ENCODE results near the gene NBPF15.
"Not testable (repeated sequence)": the region's sequence is repeated elsewhere in the genome, so short reads cannot be mapped to it uniquely, and the experiment has no call there.

NBPF15 gene

DNA sequence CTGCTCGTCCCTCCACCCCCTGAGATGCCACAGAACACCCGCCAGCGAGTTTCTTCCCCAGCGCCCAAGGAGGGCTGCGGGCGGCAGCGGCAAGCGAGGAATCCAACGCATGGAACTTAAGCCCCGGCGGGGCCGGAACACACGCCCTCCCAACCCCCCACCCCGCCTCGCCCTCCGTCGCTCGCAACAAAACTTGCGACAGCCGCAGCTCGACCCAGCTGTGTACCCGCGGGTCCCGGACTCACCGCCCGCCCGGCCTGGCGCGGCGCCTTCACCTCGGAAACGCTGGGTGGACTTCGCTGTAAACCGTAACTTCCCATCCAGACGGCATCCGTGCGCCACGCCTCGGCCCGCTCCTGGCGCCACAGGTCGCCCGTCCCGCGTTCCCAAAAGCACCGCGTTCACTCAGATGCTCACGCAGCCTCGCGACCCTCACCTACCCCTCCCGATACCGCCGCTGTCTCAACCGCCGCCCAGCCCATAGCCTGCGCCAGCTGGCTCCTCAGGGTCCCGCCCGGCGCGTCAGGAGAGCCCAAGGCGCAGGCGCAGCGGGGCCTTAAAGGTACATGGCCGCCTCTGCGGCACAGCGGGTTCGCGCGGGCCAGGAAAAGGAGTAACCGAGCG, at the start of gene NBPF15:
Gene NBPF15, minus strand, starts transcription at position 534 of the 624 bp plus-strand sequence. CDS start 21,666 bp downstream, outside the sequence.
- in situ Hi-C loops (cut with MboI; ENCODE audit: low sequenced_read_pairs), result not testable (repeated sequence)

GRCh38 chr1:144496429-144496828, 35.0 kb upstream of the NBPF15 start:
- in situ Hi-C loops (cut with MboI; ENCODE audit: low sequenced_read_pairs), result not testable (repeated sequence)

DNA sequence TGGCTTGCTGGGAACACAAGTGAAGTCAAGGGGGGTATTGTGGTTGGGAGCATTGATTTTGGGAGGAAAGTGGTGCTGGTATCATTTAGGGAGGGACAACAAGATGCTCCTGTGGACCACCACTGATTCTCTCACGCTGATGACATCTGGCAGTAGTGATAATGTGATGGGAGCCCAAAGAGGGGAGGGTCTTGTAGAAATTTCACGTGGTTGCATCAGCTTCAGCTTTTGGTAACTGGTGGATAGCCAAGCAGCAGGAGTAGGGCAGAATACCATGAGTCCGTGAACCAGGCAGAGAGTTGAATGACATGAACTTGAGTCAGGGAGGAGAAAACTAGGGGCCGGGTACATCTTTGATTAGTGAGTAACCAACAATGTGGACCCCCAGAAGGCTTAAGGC, 32.7 kb upstream of the NBPF15 start:
- in situ Hi-C loops (cut with MboI; ENCODE audit: low sequenced_read_pairs), result not testable (repeated sequence)

GRCh38 chr1:144490394-144490793, 28.9 kb upstream of the NBPF15 start:
- in situ Hi-C loops (cut with MboI; ENCODE audit: low sequenced_read_pairs), result not testable (repeated sequence)

DNA sequence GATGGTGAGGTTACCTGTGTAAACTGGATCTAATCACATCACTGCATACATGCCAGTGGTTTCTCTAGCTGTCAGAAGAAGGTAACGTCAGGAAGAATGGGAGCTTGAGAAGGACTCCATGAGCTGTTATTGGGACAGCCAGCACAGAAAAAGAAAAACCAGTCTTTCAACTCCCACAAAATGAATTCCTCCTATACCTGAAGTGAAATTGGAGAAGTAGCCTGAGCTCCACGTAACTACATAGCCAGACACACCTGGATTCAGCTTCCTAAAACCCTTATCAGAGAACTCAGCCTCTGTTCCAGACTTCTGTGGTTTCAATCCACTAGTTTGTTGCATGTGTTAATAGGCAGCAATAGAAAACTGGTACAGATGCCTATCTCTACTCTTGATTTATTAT, 25.5 kb upstream of the NBPF15 start:
- in situ Hi-C loops (cut with MboI; ENCODE audit: low sequenced_read_pairs), result not testable (repeated sequence)

DNA sequence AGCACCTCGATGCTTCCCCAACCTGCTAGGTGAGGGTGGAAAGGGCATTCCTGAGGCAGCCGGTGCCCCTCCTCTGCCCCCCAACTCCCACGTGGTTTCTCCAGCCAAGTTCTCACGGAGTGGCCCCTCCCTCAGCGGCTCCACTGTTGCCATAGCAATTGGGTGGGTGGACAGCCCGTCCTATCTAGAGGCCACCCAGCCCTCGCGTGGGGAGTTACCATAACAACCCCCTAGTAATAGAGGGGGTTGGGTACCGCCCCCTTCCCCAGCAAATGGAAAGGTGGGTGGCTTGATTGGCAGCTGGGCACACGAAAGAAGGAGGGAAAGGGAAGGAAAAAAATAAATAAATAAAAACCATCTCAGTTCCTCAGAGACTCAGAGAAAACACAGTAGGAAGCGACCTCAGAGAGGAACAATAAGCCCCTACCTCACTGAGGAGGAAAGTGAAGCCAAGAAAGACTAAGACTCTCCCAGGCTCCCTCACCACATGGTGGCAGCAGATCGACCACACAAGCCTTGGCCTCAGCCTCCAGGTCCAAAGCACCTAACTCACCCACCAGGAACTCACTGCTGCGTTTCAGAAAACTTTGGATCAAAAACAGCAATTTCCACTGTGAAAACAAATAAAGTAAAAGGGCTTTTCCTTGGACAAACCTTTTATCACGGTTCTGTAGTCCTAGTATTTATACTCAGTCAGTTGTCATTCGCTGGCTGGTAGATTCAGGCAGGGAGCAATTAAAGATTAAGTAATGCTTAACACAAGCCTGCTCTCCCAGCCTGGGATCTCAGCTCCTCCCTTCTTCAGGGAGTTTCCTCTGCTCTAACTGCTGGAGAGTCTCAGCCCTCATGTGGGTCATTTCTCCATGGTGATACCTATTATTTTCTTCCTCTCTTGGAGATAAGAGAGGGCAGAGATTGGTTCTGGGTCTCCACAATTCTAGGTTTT, 23.9 kb upstream of the NBPF15 start:
- in situ Hi-C loops (cut with MboI; ENCODE audit: low sequenced_read_pairs), result not testable (repeated sequence)

GRCh38 chr1:144473897-144474296, 12.4 kb upstream of the NBPF15 start:
- in situ Hi-C loops (cut with MboI; ENCODE audit: low sequenced_read_pairs), result not testable (repeated sequence)

DNA sequence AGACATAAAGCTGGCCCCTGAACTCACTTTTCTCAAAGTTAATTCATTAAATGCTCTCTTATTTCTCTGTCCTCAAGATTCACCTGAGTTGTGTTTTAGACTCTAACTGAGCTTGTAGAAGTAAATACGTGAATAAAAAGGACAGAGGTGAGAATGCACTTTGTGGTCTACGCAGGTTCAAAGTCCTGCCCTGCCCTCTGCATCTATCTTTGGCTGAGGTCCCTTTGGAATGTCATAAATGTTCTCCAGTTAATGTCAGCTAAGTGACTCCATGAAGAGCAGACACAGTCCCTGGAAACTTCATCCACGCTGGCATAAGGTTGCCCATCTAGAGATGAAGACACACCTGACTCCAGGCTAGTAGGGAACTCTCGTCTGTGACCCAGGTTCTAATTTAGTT, 10.0 kb upstream of the NBPF15 start:
- in situ Hi-C loops (cut with MboI; ENCODE audit: low sequenced_read_pairs), result not testable (repeated sequence)

DNA sequence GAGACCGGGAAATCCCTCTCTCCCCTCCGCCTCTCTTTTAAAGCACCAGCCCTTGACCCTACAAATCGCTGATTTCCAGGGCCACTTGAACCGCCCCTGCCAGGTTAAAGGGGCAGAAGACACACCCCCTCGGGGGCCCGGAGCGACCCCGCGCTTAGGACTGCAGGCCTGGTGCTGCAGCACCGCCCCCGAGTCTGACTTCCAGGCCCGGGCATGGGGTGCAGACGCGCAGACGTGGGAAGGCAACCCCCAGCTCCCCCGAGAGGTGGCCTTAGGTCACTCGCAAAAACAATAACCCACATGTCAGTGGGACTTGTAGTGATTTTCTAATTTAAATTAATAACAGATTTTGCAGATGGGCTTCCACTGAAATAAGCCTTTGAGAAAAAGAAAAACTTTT, 309 bp upstream of the NBPF15 start:
- in situ Hi-C loops (cut with MboI; ENCODE audit: low sequenced_read_pairs), result not testable (repeated sequence)

DNA sequence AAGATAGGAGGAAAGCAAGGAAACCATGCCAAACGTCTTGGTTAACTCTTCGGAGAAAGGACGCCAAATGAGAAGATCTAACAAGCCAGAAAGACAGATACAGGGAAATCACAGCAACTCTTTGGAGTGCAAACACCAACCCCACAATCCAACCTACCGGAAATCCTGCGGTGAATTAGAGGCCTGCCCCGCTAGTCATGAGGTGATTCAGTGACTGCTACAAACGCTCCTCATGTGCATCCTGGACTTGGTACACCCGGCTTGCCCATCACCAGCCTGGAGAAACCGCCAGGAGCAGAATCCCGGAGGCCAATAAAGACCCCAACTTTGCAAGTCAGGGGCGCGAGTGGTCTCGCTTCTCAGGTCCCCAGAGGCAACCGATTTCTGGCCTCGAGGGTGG, 783 bp downstream of the NBPF15 start:
- in situ Hi-C loops (cut with MboI; ENCODE audit: low sequenced_read_pairs), result not testable (repeated sequence)

GRCh38 chr1:144442402-144442801, 19.1 kb downstream of the NBPF15 start:
- in situ Hi-C loops (cut with MboI; ENCODE audit: low sequenced_read_pairs), result not testable (repeated sequence)

- in situ Hi-C loops (cut with MboI; ENCODE audit: low sequenced_read_pairs), result not testable (repeated sequence)
Measured at GRCh38 chr1:144439737-144440136, 21.7 kb downstream of the NBPF15 start.

DNA sequence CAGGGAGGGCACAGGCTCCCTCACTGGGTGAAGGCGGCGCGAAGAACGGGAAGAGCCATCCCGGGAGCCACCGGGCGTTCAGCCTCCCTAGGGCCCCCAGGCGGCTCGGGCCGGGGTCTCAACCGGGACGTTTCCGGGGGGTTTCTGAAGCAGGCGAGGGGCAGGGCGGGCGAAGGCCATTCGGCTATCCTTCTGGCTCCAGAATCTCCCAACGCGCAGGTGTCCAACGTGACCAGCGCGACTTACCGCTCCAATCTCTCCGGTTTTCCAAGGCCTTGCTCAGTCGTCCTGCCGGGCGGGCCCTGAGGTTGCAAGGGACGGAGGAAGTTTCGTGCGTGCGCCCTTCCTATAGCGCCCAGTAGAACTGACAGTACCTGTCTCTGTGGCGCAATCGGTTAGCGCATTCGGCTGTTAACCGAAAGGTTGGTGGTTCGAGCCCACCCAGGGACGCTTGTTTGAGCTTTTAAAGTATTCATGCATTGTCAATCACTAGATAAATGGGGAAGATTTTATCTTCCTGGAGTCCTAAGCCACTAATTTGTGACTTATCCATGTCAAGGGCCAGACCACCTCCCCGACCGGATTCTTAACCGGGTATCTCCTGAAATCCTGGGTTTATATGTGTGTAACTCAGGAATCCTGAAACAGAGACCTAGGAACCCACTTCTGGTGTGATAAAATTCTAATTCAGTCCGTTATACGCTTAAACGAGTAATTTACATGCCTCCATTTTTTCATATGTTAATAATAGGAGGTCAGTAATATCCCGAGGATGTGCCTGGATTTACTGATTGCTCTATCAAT, 42.4 kb downstream of the NBPF15 start:
- in situ Hi-C loops (cut with MboI; ENCODE audit: low sequenced_read_pairs), result not testable (repeated sequence)

DNA sequence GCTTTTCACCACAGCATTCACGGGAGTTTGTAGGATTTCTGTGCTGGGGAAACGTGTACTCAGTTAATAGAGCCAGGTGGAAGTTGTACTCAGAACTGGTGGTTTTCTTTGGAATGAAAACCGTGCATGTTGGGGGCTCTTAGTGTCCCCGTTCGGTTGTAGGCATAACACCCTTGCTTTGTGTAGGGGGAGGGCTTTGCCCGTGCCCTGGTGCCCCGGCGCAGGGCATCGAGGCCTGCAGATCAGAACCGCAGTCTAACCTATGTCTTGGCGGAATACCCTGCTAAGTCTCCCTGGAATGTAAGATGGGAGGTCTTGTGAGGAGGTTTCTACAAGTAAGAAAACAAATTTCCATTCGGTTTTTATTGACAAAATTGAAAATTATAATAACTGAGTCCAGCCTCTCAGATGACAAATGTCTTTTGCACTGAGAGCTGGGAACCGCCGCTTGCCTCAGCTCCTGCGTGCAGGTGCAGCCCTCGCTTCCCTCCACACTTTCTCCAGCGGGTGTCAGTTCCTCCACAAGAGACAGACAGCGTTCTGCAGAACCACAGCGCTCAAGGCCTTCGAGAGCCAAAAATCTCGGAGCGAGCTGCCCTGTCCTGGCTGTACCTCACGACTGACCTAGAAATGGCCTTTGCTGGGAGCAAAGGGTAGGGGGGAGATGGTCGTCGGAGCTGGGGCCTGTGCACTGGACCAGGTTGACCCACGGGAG, 47.9 kb downstream of the NBPF15 start:
- in situ Hi-C loops (cut with MboI; ENCODE audit: low sequenced_read_pairs), result not testable (repeated sequence)

DNA sequence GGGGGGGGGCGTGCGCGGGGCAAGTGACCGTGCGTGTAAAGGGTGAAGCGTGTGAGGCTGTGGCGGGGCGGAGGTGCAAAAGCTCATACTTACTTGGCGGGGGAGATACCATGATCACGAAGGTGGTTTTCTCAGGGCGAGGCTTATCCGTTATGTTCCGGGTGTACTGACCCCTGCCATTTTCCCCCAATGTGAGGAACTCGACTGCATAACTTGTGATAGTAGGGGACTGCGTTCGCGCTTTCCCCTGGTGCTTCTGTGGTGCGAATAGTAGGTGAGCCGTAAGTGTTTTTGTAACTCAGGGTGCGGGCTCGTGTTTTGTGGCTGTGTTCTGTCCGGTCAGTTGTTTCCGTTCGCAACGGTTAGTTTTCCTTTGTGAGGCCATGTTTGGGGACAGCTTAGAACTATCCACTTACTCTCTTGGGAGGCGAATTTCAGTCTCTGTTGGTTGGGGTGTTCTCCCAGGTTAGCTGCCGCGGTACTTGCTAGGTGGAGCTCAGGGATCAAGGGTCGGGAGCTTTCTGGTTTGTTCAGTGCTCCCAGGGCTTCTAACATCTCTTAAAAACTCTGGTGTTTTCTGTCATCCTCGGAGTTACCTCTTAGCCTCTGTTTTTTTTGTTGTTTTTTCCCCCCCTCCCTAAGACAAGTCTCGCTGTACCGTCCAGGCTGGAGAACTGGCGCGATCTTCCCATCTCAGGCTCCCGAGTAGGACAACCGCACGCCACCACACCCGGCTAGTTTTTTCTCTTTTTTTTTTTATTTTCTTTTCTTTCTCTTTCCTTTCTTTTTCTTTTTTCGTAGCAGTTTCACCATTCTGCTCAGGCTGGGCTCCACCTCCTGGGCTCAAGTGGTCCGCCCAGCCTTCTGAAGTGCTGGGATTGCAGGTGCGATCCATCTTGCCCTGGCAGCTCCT, 48.7 kb downstream of the NBPF15 start:
- in situ Hi-C loops (cut with MboI; ENCODE audit: low sequenced_read_pairs), result not testable (repeated sequence)

DNA sequence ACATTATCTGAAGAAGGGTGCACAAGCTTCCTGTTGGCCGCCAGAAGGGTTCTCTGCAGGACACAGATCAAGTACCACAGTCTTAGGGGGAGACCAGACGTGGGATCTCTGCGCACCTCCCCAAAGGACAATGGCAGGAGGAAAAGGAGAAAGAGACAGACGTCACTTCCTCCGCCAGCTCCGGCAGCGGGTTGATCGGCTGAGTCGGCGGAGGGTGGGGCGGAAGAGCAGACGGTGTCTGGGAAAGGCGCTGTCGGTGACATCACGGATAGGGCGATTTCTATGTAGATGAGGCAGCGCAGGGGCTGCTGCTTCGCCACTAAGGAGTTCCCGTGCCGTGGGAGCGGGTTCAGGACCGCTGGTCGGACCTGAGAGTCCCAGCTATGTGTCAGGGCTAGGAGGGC, 49.4 kb downstream of the NBPF15 start:
- in situ Hi-C loops (cut with MboI; ENCODE audit: low sequenced_read_pairs), result not testable (repeated sequence)

DNA sequence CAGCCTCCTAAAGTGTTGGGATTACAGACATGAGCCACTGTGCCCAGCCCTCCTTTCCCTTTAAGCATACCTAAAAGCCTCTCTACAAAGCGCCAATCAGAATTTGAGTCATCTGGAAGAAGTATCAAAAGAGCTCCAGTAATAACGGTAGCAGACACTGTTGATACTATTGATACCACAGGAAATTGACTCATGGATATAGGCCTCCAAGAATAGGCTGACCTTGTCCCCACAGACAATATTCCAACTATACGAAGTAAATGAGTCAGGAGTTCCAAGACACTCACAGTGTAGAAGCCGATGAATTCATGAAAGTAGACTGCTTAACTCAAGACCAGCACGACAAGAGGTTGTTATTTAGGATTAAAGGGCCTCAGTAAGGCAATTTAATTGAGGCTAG, 58.7 kb downstream of the NBPF15 start:
- in situ Hi-C loops (cut with MboI; ENCODE audit: low sequenced_read_pairs), result not testable (repeated sequence)

GRCh38 chr1:144371651-144372050, 89.8 kb downstream of the NBPF15 start:
- in situ Hi-C loops (cut with MboI; ENCODE audit: low sequenced_read_pairs), result not testable (repeated sequence)

Measured in HL-60/S4 treated with retinoic acid at 250 ng/mL for 4 days and 3 days (cell line).